HCT116 (cell line): Measurements from ENCODE around the gene SPG11. TPM values are rescaled to one million over a fixed set of nuclear protein-coding genes. Genes with fewer than 3 reads are reported as not detected.

Experiments used
- ATAC-seq: fragments of 200-7000 bp; cut with Tn5 transposase; 2 replicates; pipeline ENCODE4 v1.9.1; 2020; ENCODE audit warnings: mild to moderate bottlenecking, moderate library complexity
- BruUV-seq: library from RNA; stranded (reverse); fragments of 400-500 nt; replicated peaks from 2 replicates; lab custom pipeline; 2021; lab: Mats Ljungman, UMichigan
- CTCF ChIA-PET: fragments of 300-600 bp; sonication (Branson Sonifier 250); formaldehyde crosslinking; loops from one replicate; lab custom pipeline; 2021; ENCODE audit warnings: antibody characterized with exemption; lab: Charles Lee
- POLR2A ChIA-PET: fragments of 300-600, 350-600 bp; sonication (Branson Sonifier 250); formaldehyde crosslinking; loops from one replicate; lab custom pipeline; 2021; ENCODE audit warnings: antibody characterized with exemption; lab: Charles Lee
- RAD21 ChIA-PET, 2 experiments: fragments of 300-600 bp; sonication (Branson Sonifier 250); formaldehyde crosslinking; loops; one replicate each; lab custom pipeline; 2023; ENCODE audit warnings: low total read pairs in 2 of 2; ENCODE audit not compliant: uncharacterized antibody in 2 of 2, unreplicated experiment in 2 of 2, low non-redundant PET in 1 of 2; lab: Charles Lee
- DNase-seq: peaks from one replicate; pipeline ENCODE4 v3.0.0-alpha.2; 2010; ENCODE audit warnings: low read depth, low spot score
- H2AFZ ChIP-seq: fragments of 200-600 bp; shearing (Covaris generic), sonication (generic); 2 replicates; pipeline ENCODE4 v1.6.1; 2017; ENCODE audit warnings: low read depth, mixed run types, mixed read lengths, antibody characterized with exemption, low read length; ENCODE audit not compliant: poor library complexity, severe bottlenecking
- H3K27ac ChIP-seq: 2 replicates; pipeline ENCODE4 v1.5.1; 2012; ENCODE audit warnings: low read depth, low read length
- H3K27me3 ChIP-seq: fragments of 200-600 bp; sonication (generic); 2 replicates; pipeline ENCODE4 v1.6.1; 2016; ENCODE audit warnings: mixed run types, low read length, mixed read lengths; ENCODE audit not compliant: insufficient read depth
- H3K36me3 ChIP-seq, 2 experiments: fragments of 200-500 bp in 1 of 2; fragments of 200-600 bp in 1 of 2; sonication (Bioruptor generic) in 1 of 2; sonication (generic) in 1 of 2; 2 replicates each; pipeline versions ENCODE4 v1.5.1 to v1.6.1; 2014 to 2016; ENCODE audit warnings: low read length in 2 of 2, inconsistent platforms in 1 of 2, mixed read lengths in 1 of 2, mixed run types in 1 of 2; ENCODE audit not compliant: insufficient read depth in 2 of 2, control insufficient read depth in 1 of 2
- H3K4me1 ChIP-seq, 2 experiments: fragments of 200-600 bp in 1 of 2; sonication (generic) in 1 of 2; 2 replicates each; pipeline versions ENCODE4 v1.5.1 to v1.6.1; 2012 to 2017; ENCODE audit warnings: low read length in 2 of 2, inconsistent platforms in 1 of 2, mild to moderate bottlenecking in 1 of 2, mixed read lengths in 1 of 2, mixed run types in 1 of 2, moderate library complexity in 1 of 2; ENCODE audit not compliant: insufficient read depth in 2 of 2, control insufficient read depth in 1 of 2
- H3K4me2 ChIP-seq: fragments of 200-600 bp; sonication (generic); 2 replicates; pipeline ENCODE4 v1.6.1; 2017; ENCODE audit warnings: mixed run types, low read length, mixed read lengths
- H3K4me3 ChIP-seq, 2 experiments: fragments of 200-600 bp in 1 of 2; sonication (generic) in 1 of 2; replicated peaks in 1 of 2; 2 replicates each; pipeline ENCODE4 v1.5.1; 2011 to 2016; ENCODE audit warnings: low read length in 2 of 2, control low read depth in 1 of 2, low read depth in 1 of 2, mild to moderate bottlenecking in 1 of 2, mixed read lengths in 1 of 2, mixed run types in 1 of 2
- H3K79me2 ChIP-seq: fragments of 200-600 bp; sonication (generic); 2 replicates; pipeline ENCODE4 v1.6.1; 2017; ENCODE audit warnings: mild to moderate bottlenecking, mixed run types, low read length, moderate library complexity, mixed read lengths; ENCODE audit not compliant: insufficient read depth
- H3K9ac ChIP-seq: fragments of 200-600 bp; sonication (generic); 2 replicates; pipeline ENCODE4 v1.6.1; 2016; ENCODE audit warnings: low read length, mixed read lengths
- H3K9me2 ChIP-seq: fragments of 200-600 bp; sonication (generic), shearing (Covaris generic); 2 replicates; pipeline ENCODE4 v1.6.1; 2017; ENCODE audit warnings: mixed run types, mild to moderate bottlenecking, moderate library complexity; ENCODE audit not compliant: insufficient read depth
- H3K9me3 ChIP-seq, 2 experiments: fragments of 200-500 bp in 1 of 2; fragments of 200-600 bp in 1 of 2; sonication (Bioruptor generic) in 1 of 2; sonication (generic) in 1 of 2; 2 replicates each; pipeline ENCODE4 v1.6.1; 2014 to 2017; ENCODE audit warnings: low read length in 2 of 2, mixed read lengths in 2 of 2, inconsistent platforms in 1 of 2, low read depth in 1 of 2, mild to moderate bottlenecking in 1 of 2, mixed run types in 1 of 2, moderate library complexity in 1 of 2; ENCODE audit not compliant: control insufficient read depth in 1 of 2, insufficient read depth in 1 of 2
- H4K20me1 ChIP-seq: fragments of 200-600 bp; sonication (generic), shearing (Covaris generic); 2 replicates; pipeline ENCODE4 v1.6.1; 2017; ENCODE audit warnings: mixed run types, mild to moderate bottlenecking, moderate library complexity; ENCODE audit not compliant: insufficient read depth
- CBX3 ChIP-seq: IDR thresholded peaks from 2 replicates; pipeline ENCODE4 v1.6.1; 2012; ENCODE audit warnings: low read depth
- CEBPB ChIP-seq: IDR thresholded peaks from 2 replicates; pipeline ENCODE4 v1.6.1; 2012; ENCODE audit warnings: low read depth
- EZH2 ChIP-seq: fragments of 200-600 bp; sonication (generic); IDR thresholded peaks from 2 replicates; pipeline ENCODE4 v1.6.1; 2017; ENCODE audit warnings: antibody characterized with exemption, mixed run types
- POLR2A ChIP-seq: IDR thresholded peaks from 2 replicates; pipeline ENCODE4 v1.7.0; 2011; ENCODE audit warnings: borderline replicate concordance; ENCODE audit not compliant: insufficient read depth, insufficient read length; ENCODE audit errors: extremely low read depth
- SP1 ChIP-seq: IDR thresholded peaks from 2 replicates; pipeline ENCODE4 v1.6.1; 2012; ENCODE audit warnings: low read depth
- SRF ChIP-seq: IDR thresholded peaks from 2 replicates; pipeline ENCODE4 v1.6.1; 2012; ENCODE audit warnings: low read depth
- TCF7L2 ChIP-seq: IDR thresholded peaks from 2 replicates; pipeline ENCODE4 v1.7.0; 2011; ENCODE audit warnings: borderline replicate concordance, inconsistent platforms; ENCODE audit not compliant: insufficient read depth, insufficient read length; ENCODE audit errors: extremely low read depth
- YY1 ChIP-seq: IDR thresholded peaks from 2 replicates; pipeline ENCODE4 v1.6.1; 2011; ENCODE audit warnings: low read length, low read depth, moderate library complexity, mild to moderate bottlenecking; ENCODE audit not compliant: insufficient replicate concordance; ENCODE audit errors: extremely low read depth
- ZNF274 ChIP-seq: fragments of 200-500 bp; sonication (Bioruptor generic); IDR thresholded peaks from 2 replicates; pipeline ENCODE4 v1.6.1; 2014; ENCODE audit warnings: mild to moderate bottlenecking, low read depth, low read length, inconsistent platforms
- intact Hi-C: fragments of 100-400 bp; cut with micrococcal nuclease; formaldehyde crosslinking; loops from 2 replicates; pipeline ENCODE4 v1.10.0; 2022
- total RNA-seq: library from RNA; stranded (reverse); gene quantifications from one replicate; pipeline ENCODE4 v1.2.1, GENCODE V29; 2021; ENCODE audit not compliant: unreplicated experiment
- TF ChIP-seq, protein P1 (sequence below): IDR thresholded peaks from 2 replicates; pipeline ENCODE4 v1.6.1; 2011; ENCODE audit warnings: mild to moderate bottlenecking, low read length, moderate library complexity; ENCODE audit not compliant: insufficient replicate concordance; ENCODE audit errors: extremely low read depth

SPG11 gene
- total RNA-seq, 1 experiment from 2014 or later = 34.8 TPM

GRCh38 chr15:44647637-44648036, 15.8 kb downstream of the SPG11 start:
- TF ChIP-seq ZNF274 = no peak
- no peak for TF ChIP-seq EZH2
- TF ChIP-seq CEBPB = no peak
- TF ChIP-seq SRF = no peak
- TF ChIP-seq CBX3 = no peak
- TF ChIP-seq POLR2A = no peak
- TF ChIP-seq YY1 = no peak
- TF ChIP-seq, protein P1, sequence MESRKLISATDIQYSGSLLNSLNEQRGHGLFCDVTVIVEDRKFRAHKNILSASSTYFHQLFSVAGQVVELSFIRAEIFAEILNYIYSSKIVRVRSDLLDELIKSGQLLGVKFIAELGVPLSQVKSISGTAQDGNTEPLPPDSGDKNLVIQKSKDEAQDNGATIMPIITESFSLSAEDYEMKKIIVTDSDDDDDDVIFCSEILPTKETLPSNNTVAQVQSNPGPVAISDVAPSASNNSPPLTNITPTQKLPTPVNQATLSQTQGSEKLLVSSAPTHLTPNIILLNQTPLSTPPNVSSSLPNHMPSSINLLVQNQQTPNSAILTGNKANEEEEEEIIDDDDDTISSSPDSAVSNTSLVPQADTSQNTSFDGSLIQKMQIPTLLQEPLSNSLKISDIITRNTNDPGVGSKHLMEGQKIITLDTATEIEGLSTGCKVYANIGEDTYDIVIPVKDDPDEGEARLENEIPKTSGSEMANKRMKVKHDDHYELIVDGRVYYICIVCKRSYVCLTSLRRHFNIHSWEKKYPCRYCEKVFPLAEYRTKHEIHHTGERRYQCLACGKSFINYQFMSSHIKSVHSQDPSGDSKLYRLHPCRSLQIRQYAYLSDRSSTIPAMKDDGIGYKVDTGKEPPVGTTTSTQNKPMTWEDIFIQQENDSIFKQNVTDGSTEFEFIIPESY = no peak
- TF ChIP-seq TCF7L2 = no peak
- no peak for TF ChIP-seq SP1
- peaks cover 20 to 36% of the 10 kb centered on the region in 2 experiments for H3K36me3 ChIP-seq
- H3K4me2 ChIP-seq = no peak overlapping the region
- no peak overlapping the region for H3K27ac ChIP-seq
- no TSS peak for BruUV-seq
- ATAC-seq = no peak
- no peak overlapping the region for H3K4me3 ChIP-seq
- H4K20me1 ChIP-seq = no peaks in the 10 kb centered on the region; the same call in 1 of the 2 replicates
- CTCF ChIA-PET = interaction anchor here (0.5 to 1.2 kb wide), 2 partner anchors 16 to 98 kb away, joined by 3 read pairs; partner anchors contain the start of gene SPG11
- H3K27me3 ChIP-seq = no peaks in the 10 kb centered on the region
- intact Hi-C loops = no loop called here
- H2AFZ ChIP-seq = no peak overlapping the region
- peaks cover 26% of the 10 kb centered on the region for H3K79me2 ChIP-seq
- H3K9ac ChIP-seq = no peak overlapping the region
- no peaks in the 10 kb centered on the region for H3K9me3 ChIP-seq
- H3K4me1 ChIP-seq = no peaks in the 10 kb centered on the region
- H3K9me2 ChIP-seq = no peaks in the 10 kb centered on the region
- RAD21 ChIA-PET = no interaction called here
- POLR2A ChIA-PET = no interaction called here
- DNase-seq = no peak
